Parathyroid adenoma (tissue), 2 donors: ENCODE results near the gene AGBL1.

Source experiments
- H2AFZ ChIP-seq: fragments of 300-600 bp; sonication (generic); one replicate; pipeline ENCODE4 v1.7.0; 2017; ENCODE audit warnings: antibody characterized with exemption, mild to moderate bottlenecking
- H3K27ac ChIP-seq: fragments of 300-600 bp; sonication (generic); one replicate; pipeline ENCODE4 v1.7.0; 2017
- H3K27me3 ChIP-seq: fragments of 300-600 bp; sonication (generic); one replicate; pipeline ENCODE4 v1.7.0; 2017; ENCODE audit warnings: low read length; ENCODE audit not compliant: control insufficient read depth, insufficient read depth
- H3K36me3 ChIP-seq: fragments of 300-600 bp; sonication (generic); one replicate; pipeline ENCODE4 v1.7.0; 2017; ENCODE audit warnings: low read length; ENCODE audit not compliant: control insufficient read depth, insufficient read depth
- H3K4me1 ChIP-seq: fragments of 300-600 bp; sonication (generic); one replicate; pipeline ENCODE4 v1.7.0; 2017; ENCODE audit warnings: control low read depth
- H3K4me2 ChIP-seq: fragments of 300-600 bp; sonication (generic); one replicate; pipeline ENCODE4 v1.7.0; 2017; ENCODE audit warnings: low read length
- H3K4me3 ChIP-seq: fragments of 300-600 bp; sonication (generic); one replicate; pipeline ENCODE4 v1.7.0; 2017; ENCODE audit warnings: low read depth, low read length
- H3K79me2 ChIP-seq: fragments of 300-600 bp; sonication (generic); one replicate; pipeline ENCODE4 v1.7.0; 2017; ENCODE audit warnings: control low read depth
- H3K9ac ChIP-seq: fragments of 300-600 bp; sonication (generic); one replicate; pipeline ENCODE4 v1.7.0; 2017; ENCODE audit warnings: mild to moderate bottlenecking
- H3K9me3 ChIP-seq: fragments of 300-600 bp; sonication (generic); one replicate; pipeline ENCODE4 v1.7.0; 2017; ENCODE audit warnings: low read length; ENCODE audit not compliant: control insufficient read depth
- CTCF ChIP-seq: fragments of 300-600 bp; sonication (generic); IDR thresholded peaks from one replicate; pipeline ENCODE4 v1.7.0; 2017; ENCODE audit warnings: antibody characterized with exemption, mild to moderate bottlenecking
- donor health status: primary hyperparathyroidism.

AGBL1 gene

DNA sequence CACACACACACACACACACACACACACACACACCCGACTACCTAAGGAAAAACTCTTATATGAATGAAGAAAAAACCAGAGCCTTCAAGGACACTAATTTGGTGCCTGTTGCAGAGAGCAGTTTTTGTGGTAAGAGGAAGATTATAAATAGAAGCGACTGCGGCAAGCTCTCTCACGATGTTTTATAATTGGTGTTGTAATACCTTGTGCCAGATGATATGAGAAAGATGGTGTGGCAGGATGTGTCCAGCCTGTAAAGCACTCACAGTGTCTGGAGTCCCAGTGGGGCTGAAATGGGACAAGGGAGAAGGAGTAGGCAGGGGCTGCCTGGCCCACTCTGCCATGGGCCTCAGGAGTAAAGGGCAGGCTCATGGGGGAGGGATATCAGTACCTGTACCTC lies 839.9 kb downstream of the AGBL1 start:
- no peak overlapping the region for H3K27ac ChIP-seq
- no peak overlapping the region for H2AFZ ChIP-seq
- H3K9me3 ChIP-seq: no peaks in the 10 kb centered on the region
- H3K9ac ChIP-seq: no peak overlapping the region
- TF ChIP-seq CTCF: no peak
- no peak overlapping the region for H3K4me3 ChIP-seq
- no peaks in the 10 kb centered on the region for H3K27me3 ChIP-seq
- H3K79me2 ChIP-seq: no peaks in the 10 kb centered on the region
- H3K36me3 ChIP-seq: no peaks in the 10 kb centered on the region
- H3K4me2 ChIP-seq: no peak overlapping the region
- H3K4me1 ChIP-seq: no peaks in the 10 kb centered on the region

- Histone ChIP-seq H3K36me3 (no peaks in the 10 kb centered on the region), H3K9ac (no peak overlapping the region), H3K9me3 (no peaks in the 10 kb centered on the region), H3K27me3 (no peaks in the 10 kb centered on the region), H3K27ac (no peak overlapping the region), H3K79me2 (no peaks in the 10 kb centered on the region), H3K4me3 (no peak overlapping the region), H3K4me1 (no peaks in the 10 kb centered on the region), H3K4me2 (no peak overlapping the region), H2AFZ (no peak overlapping the region)
- no peak for TF ChIP-seq CTCF
These were observed 849.8 kb downstream of the AGBL1 start for GRCh38 chr15:86929461-86929860.

- no peak overlapping the region for H2AFZ ChIP-seq
- H3K9ac ChIP-seq: no peak overlapping the region
- no peaks in the 10 kb centered on the region for H3K36me3 ChIP-seq
- H3K79me2 ChIP-seq: no peaks in the 10 kb centered on the region
- H3K27me3 ChIP-seq: no peaks in the 10 kb centered on the region
- TF ChIP-seq CTCF: no peak
- no peaks in the 10 kb centered on the region for H3K4me1 ChIP-seq
- H3K4me2 ChIP-seq: no peak overlapping the region
- no peaks in the 10 kb centered on the region for H3K9me3 ChIP-seq
- no peak overlapping the region for H3K4me3 ChIP-seq
- H3K27ac ChIP-seq: no peak overlapping the region
These were observed 852.8 kb downstream of the AGBL1 start for GRCh38 chr15:86932456-86932855.

DNA sequence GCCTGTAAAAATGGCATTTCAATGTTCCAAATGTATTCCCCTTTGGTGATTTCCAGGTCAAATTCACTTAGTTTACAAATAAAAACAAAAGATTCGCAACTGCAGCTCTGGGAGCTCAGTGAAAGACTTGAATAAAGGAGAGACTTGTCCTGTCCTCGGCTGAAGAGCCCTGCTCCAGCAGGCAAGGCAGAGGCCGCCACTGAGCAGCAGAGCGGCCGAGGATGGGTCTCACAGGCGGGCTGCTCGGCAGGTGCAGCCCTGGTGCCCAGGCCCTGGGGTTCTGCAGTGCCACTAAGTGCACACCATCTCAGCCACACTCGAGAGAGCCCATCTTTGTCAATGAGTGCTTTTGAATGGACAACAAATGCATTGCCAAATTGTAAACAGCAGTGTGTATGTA lies 856.2 kb downstream of the AGBL1 start:
- Histone ChIP-seq H3K27me3 (no peaks in the 10 kb centered on the region), H3K4me1 (no peaks in the 10 kb centered on the region), H2AFZ (no peak overlapping the region), H3K27ac (no peak overlapping the region), H3K4me3 (no peak overlapping the region), H3K36me3 (no peaks in the 10 kb centered on the region), H3K4me2 (no peak overlapping the region), H3K9me3 (no peaks in the 10 kb centered on the region), H3K79me2 (no peaks in the 10 kb centered on the region), H3K9ac (no peak overlapping the region)
- no peak for TF ChIP-seq CTCF

DNA sequence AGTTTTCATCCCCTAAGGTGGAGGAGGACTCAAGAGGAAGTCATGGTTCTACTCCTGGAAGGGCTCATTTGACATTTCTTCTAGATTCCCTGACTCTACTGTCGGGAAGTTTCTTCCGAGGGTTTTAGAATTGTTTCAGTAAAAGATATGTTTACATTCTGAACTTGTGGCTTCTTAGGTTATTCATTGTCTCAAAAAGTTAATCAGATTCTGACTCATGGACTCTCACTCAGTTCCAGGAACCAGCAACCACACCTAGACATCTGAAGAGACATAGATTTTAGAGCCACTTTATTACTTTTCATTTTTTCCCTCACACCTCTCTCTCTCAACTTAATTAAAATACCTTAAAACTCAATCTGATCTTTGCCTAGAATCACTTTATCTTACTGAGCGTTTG lies 862.6 kb downstream of the AGBL1 start:
- Histone ChIP-seq H3K79me2 (no peaks in the 10 kb centered on the region), H3K4me3 (no peak overlapping the region), H3K27ac (no peak overlapping the region), H3K9me3 (no peaks in the 10 kb centered on the region), H3K36me3 (no peaks in the 10 kb centered on the region), H3K9ac (no peak overlapping the region), H3K27me3 (no peaks in the 10 kb centered on the region), H3K4me2 (no peak overlapping the region), H3K4me1 (no peaks in the 10 kb centered on the region), H2AFZ (no peak overlapping the region)
- TF ChIP-seq CTCF: no peak
